Glutamatergic neuron (in vitro differentiated cells): ENCODE results near the gene LYZL1. TPM values are rescaled to one million over a fixed set of nuclear protein-coding genes. Genes with fewer than 3 reads are reported as not detected.

Source experiments
- DNase-seq: peaks from one replicate; pipeline ENCODE4 v3.0.0; 2022
- H3K27ac Mint-ChIP-seq: one replicate; pipeline ENCODE4 v1.8.0; 2020; ENCODE audit warnings: mild to moderate bottlenecking, mixed read lengths, inconsistent platforms; ENCODE audit not compliant: unreplicated experiment
- H3K27me3 Mint-ChIP-seq: one replicate; pipeline ENCODE4 v1.8.0; 2020; ENCODE audit warnings: mild to moderate bottlenecking, moderate library complexity, mixed read lengths, inconsistent platforms; ENCODE audit not compliant: unreplicated experiment
- H3K36me3 Mint-ChIP-seq: one replicate; pipeline ENCODE4 v1.8.0; 2020; ENCODE audit warnings: mild to moderate bottlenecking, mixed read lengths, inconsistent platforms; ENCODE audit not compliant: unreplicated experiment
- H3K4me1 Mint-ChIP-seq: one replicate; pipeline ENCODE4 v1.8.0; 2020; ENCODE audit warnings: mild to moderate bottlenecking, low read depth, mixed read lengths, inconsistent platforms; ENCODE audit not compliant: unreplicated experiment
- H3K4me3 Mint-ChIP-seq: one replicate; pipeline ENCODE4 v1.8.0; 2020; ENCODE audit warnings: mild to moderate bottlenecking, mixed read lengths, inconsistent platforms; ENCODE audit not compliant: unreplicated experiment
- H3K9me3 Mint-ChIP-seq: one replicate; pipeline ENCODE4 v1.8.0; 2020; ENCODE audit warnings: mild to moderate bottlenecking, moderate library complexity, mixed read lengths, inconsistent platforms; ENCODE audit not compliant: unreplicated experiment
- total RNA-seq: library from RNA; stranded (reverse); fragmentation: NEBNext Ultra II Directional; extraction: Animal tissue kit (Norgen Biotek cat#: 25700); gene quantifications from one replicate; pipeline ENCODE4 v1.2.1, GENCODE V29; 2021; ENCODE audit not compliant: unreplicated experiment
- TF ChIP-seq, protein P1 (sequence below): fragments of 200-600 bp; sonication (generic); IDR thresholded peaks from one replicate; pipeline ENCODE4 v1.5.0; 2021; ENCODE audit not compliant: partially characterized antibody, unreplicated experiment

The LYZL1 gene
- total RNA-seq, 1 donor from 2014 or later: not detected

DNA sequence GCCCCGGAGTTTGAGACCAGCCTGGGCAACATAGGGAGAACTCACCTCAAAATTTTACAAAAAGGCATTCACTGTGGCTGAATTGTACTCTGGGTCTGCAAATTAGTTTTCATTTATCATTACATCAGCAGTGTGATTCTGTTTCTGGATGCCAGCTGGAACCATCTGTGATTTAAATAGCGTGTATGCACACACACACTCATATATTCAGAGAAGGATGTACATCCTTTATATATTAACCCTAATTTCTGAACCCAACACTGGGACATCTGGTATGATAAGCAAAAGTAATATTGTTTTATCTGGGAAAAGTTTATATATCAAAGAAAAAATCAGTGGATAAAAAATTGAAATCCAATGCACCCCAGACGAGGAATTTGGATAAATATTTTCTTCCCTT lies 33.8 kb upstream of the LYZL1 start:
- TF ChIP-seq, protein P1, sequence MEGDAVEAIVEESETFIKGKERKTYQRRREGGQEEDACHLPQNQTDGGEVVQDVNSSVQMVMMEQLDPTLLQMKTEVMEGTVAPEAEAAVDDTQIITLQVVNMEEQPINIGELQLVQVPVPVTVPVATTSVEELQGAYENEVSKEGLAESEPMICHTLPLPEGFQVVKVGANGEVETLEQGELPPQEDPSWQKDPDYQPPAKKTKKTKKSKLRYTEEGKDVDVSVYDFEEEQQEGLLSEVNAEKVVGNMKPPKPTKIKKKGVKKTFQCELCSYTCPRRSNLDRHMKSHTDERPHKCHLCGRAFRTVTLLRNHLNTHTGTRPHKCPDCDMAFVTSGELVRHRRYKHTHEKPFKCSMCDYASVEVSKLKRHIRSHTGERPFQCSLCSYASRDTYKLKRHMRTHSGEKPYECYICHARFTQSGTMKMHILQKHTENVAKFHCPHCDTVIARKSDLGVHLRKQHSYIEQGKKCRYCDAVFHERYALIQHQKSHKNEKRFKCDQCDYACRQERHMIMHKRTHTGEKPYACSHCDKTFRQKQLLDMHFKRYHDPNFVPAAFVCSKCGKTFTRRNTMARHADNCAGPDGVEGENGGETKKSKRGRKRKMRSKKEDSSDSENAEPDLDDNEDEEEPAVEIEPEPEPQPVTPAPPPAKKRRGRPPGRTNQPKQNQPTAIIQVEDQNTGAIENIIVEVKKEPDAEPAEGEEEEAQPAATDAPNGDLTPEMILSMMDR: no peak
- Mint-ChIP-seq H3K27ac (peak overlapping the region; percentile 83), H3K27me3 (peaks cover 13% of the 10 kb centered on the region), H3K9me3 (peaks cover 16% of the 10 kb centered on the region), H3K4me1 (peaks cover 25% of the 10 kb centered on the region), H3K36me3 (no peaks in the 10 kb centered on the region), H3K4me3 (no peak overlapping the region)
- no peak for DNase-seq

- H3K27ac Mint-ChIP-seq: no peak overlapping the region
- DNase-seq: no peak
- H3K27me3 Mint-ChIP-seq: peaks cover 13% of the 10 kb centered on the region
- H3K4me1 Mint-ChIP-seq: peaks cover 21% of the 10 kb centered on the region
- no peak overlapping the region for H3K4me3 Mint-ChIP-seq
- TF ChIP-seq, protein P1: no peak
- peaks cover 18% of the 10 kb centered on the region for H3K9me3 Mint-ChIP-seq
- no peaks in the 10 kb centered on the region for H3K36me3 Mint-ChIP-seq
These were observed 32.9 kb upstream of the LYZL1 start for GRCh38 chr10:29256019-29256418.

DNA sequence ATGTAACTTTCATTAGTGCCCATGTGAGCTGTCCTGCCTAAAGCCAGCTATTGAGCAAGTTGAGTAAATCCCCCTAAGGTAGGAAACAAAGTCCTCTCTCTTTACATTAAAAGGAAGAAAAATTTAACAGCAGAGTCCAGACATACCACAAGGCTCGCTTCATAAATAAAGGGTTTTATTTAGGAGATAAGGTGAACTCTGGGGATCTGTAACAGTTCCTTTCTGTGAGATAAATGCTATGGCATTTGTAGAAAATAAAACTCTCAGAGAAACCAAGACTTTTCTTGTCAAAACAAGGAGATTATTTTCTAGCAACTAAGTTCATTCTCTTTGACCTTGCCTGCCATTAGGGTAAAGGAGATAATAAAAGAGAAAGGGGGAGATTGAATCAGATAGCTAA lies 32.3 kb upstream of the LYZL1 start:
- H3K4me3 Mint-ChIP-seq: no peak overlapping the region
- peaks cover 16% of the 10 kb centered on the region for H3K9me3 Mint-ChIP-seq
- H3K36me3 Mint-ChIP-seq: no peaks in the 10 kb centered on the region
- no peak overlapping the region for H3K27ac Mint-ChIP-seq
- H3K27me3 Mint-ChIP-seq: peaks cover 11% of the 10 kb centered on the region
- peaks cover 21% of the 10 kb centered on the region for H3K4me1 Mint-ChIP-seq
- TF ChIP-seq, protein P1: no peak
- no peak for DNase-seq

GRCh38 chr10:29257106-29257783 lies 31.6 kb upstream of the LYZL1 start:
- peaks cover 16% of the 10 kb centered on the region for H3K9me3 Mint-ChIP-seq
- H3K4me1 Mint-ChIP-seq: peaks cover 21% of the 10 kb centered on the region
- DNase-seq: no peak
- peaks cover 11% of the 10 kb centered on the region for H3K27me3 Mint-ChIP-seq
- H3K27ac Mint-ChIP-seq: no peak overlapping the region
- no peak overlapping the region for H3K4me3 Mint-ChIP-seq
- TF ChIP-seq, protein P1: no peak
- no peaks in the 10 kb centered on the region for H3K36me3 Mint-ChIP-seq

- Mint-ChIP-seq H3K36me3 (no peaks in the 10 kb centered on the region), H3K4me3 (no peak overlapping the region), H3K4me1 (peaks cover 18% of the 10 kb centered on the region), H3K9me3 (peaks cover 13% of the 10 kb centered on the region), H3K27ac (no peak overlapping the region), H3K27me3 (peaks cover 11% of the 10 kb centered on the region)
- DNase-seq: no peak
- TF ChIP-seq, protein P1: no peak
These were observed 31.1 kb upstream of the LYZL1 start for GRCh38 chr10:29257784-29258135.
